Measurements from ENCODE around the gene DCLRE1A. TPM values are rescaled to one million over a fixed set of nuclear protein-coding genes. Genes with fewer than 3 reads are reported as not detected.

DCLRE1A gene
- total and polyA plus RNA-seq, 9 of the 15 experiments (the other 6 are each of a cell fraction or from before 2014, with no cell fraction given), result 8.5 to 25.5 (median 15.5) TPM

DNA sequence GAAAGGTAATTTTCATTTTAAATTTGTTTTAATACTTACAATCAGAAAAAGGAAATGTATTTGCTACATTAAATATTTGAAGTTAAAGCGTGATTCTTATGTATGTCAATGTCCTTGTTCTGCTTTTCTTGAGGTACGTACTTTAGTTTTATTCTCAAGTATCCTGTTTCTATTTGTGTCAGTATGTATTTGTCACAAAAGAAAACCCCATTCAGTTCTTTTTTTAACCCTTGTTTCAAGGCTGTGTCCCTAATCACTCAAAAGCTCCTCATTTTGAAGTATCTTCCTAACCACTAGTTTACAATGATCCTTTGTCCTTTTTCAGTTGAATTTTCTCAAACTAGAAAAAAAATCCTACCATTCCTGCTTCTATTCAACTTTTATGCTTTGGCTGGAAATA lies 25.8 kb upstream of the DCLRE1A start:
- POLR2A ChIA-PET, result no interaction called here

More for the DNA sequence above, 25.8 kb upstream of the DCLRE1A start:
- no peak overlapping the region for H2AFZ ChIP-seq (ENCODE audit: low read depth, low read length)
- H3K27me3 ChIP-seq (ENCODE audit: control insufficient read depth in 2 of 2, insufficient read depth in 2 of 2, low read length in 2 of 2), result no peaks in the 10 kb centered on the region
- no peaks in the 10 kb centered on the region for H3K4me1 ChIP-seq (replicated peaks in 1 of 2; ENCODE audit: control insufficient read depth in 2 of 2, insufficient read depth in 2 of 2, low read length in 2 of 2)
- CTCF ChIA-PET (ENCODE audit: low intra/inter-chr PET ratio), result no interaction called here
- peaks cover 13% of the 10 kb centered on the region for H3K79me2 ChIP-seq (ENCODE audit: control insufficient read depth, insufficient read depth, low read length)
- no peaks in the 10 kb centered on the region for H3K9me3 ChIP-seq (replicated peaks; ENCODE audit: control insufficient read depth, insufficient read depth, low read depth, low read length)
- BruUV-seq (replicated peaks), result no TSS peak
- no peak for ATAC-seq
- H3K36me3 ChIP-seq (ENCODE audit: control insufficient read depth, insufficient read depth, low read length), result peaks cover 39% of the 10 kb centered on the region
- FAIRE-seq, result no peak
- no peaks in the 10 kb centered on the region for H4K20me1 ChIP-seq (replicated peaks; ENCODE audit: control insufficient read depth, insufficient read depth, low read length)
- H3K9ac ChIP-seq (ENCODE audit: insufficient read depth in 1 of 2, low read depth in 2 of 2, low read length in 2 of 2), result no peak overlapping the region
- H3K4me3 ChIP-seq, result no peak overlapping the region
- H3K27ac ChIP-seq (ENCODE audit: extremely low read depth, low read depth, low read length), result no peak overlapping the region
- no peak for DNase-seq (ENCODE audit: extremely low read depth in 1 of 4, low spot score in 3 of 4)
- no peak overlapping the region for H3K4me2 ChIP-seq (ENCODE audit: insufficient read depth, low read length)
- WGBS (ENCODE audit: insufficient coverage, low coverage, missing lambda C conversion rate), result 100% methylated on average over 2 of the region's 2 CpGs
- H3K9me1 ChIP-seq (ENCODE audit: control insufficient read depth, insufficient read depth, low read length), result no peaks in the 10 kb centered on the region
- intact Hi-C loops (cut with micrococcal nuclease) (no loop called here), in situ Hi-C loops (cut with MboI) (no loop called here)
- TF ChIP-seq XRCC4 (IDR thresholded peaks at IDR 0.05; ENCODE audit: extremely low read depth, insufficient read depth, insufficient read length) (no peak), NFYB (IDR thresholded peaks at IDR 0.05; ENCODE audit: extremely low read depth, insufficient read length) (no peak), CTCF (IDR thresholded peaks at IDR 0.05 in 2 of 3, conservative IDR thresholded peaks at IDR 0.05 in 1 of 3; ENCODE audit: insufficient read depth in 2 of 3, low read depth in 1 of 3, low read length in 3 of 3) (no peak), HOXB6 (CRISPR knock-in tag; IDR thresholded peaks at IDR 0.05; ENCODE audit: borderline replicate concordance) (no peak), MTA2 (IDR thresholded peaks at IDR 0.05; ENCODE audit: low read depth) (no peak), RFX1 (IDR thresholded peaks at IDR 0.05) (no peak)
- TF ChIP-seq, protein P1, sequence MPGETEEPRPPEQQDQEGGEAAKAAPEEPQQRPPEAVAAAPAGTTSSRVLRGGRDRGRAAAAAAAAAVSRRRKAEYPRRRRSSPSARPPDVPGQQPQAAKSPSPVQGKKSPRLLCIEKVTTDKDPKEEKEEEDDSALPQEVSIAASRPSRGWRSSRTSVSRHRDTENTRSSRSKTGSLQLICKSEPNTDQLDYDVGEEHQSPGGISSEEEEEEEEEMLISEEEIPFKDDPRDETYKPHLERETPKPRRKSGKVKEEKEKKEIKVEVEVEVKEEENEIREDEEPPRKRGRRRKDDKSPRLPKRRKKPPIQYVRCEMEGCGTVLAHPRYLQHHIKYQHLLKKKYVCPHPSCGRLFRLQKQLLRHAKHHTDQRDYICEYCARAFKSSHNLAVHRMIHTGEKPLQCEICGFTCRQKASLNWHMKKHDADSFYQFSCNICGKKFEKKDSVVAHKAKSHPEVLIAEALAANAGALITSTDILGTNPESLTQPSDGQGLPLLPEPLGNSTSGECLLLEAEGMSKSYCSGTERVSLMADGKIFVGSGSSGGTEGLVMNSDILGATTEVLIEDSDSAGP (CRISPR knock-in tag; IDR thresholded peaks at IDR 0.05), result no peak
